22Rv1 (cell line): ENCODE data around the gene COL5A2.

Experiments
- H3K27ac ChIP-seq: fragments of 450-650 bp; 2 replicates; pipeline ENCODE4 v1.5.1; 2017
- ZFX ChIP-seq: fragments of 450-650 bp; IDR thresholded peaks from 2 replicates; pipeline ENCODE4 v1.6.1; 2017; ENCODE audit warnings: antibody characterized with exemption, borderline replicate concordance
- TF ChIP-seq, protein P1 (sequence below): fragments of 450-650 bp; IDR thresholded peaks from 2 replicates; pipeline ENCODE4 v1.5.1; 2017; ENCODE audit warnings: mild to moderate bottlenecking

The COL5A2 gene

DNA sequence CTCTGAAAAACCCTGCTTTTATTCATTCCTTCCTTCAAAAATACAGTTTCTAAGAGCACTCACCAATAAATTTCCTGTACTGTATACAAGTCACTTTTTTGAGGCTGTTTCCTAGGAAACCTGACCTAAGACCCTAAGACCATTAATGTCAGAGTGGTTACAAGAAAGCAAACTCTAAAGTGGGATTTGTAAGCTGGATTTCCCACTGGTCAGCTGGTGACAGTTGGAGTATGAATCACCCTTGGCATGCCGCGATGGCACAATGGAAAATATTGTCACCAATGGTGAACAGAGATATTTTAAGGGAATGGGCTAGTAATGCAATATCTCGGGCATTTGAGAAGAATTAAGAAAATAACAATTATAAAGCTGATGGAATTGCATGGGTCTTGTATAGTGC is 103.4 kb downstream of the COL5A2 start:
- H3K27ac ChIP-seq = no peak overlapping the region
- TF ChIP-seq, protein P1, sequence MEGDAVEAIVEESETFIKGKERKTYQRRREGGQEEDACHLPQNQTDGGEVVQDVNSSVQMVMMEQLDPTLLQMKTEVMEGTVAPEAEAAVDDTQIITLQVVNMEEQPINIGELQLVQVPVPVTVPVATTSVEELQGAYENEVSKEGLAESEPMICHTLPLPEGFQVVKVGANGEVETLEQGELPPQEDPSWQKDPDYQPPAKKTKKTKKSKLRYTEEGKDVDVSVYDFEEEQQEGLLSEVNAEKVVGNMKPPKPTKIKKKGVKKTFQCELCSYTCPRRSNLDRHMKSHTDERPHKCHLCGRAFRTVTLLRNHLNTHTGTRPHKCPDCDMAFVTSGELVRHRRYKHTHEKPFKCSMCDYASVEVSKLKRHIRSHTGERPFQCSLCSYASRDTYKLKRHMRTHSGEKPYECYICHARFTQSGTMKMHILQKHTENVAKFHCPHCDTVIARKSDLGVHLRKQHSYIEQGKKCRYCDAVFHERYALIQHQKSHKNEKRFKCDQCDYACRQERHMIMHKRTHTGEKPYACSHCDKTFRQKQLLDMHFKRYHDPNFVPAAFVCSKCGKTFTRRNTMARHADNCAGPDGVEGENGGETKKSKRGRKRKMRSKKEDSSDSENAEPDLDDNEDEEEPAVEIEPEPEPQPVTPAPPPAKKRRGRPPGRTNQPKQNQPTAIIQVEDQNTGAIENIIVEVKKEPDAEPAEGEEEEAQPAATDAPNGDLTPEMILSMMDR = no peak
- TF ChIP-seq ZFX = no peak

DNA sequence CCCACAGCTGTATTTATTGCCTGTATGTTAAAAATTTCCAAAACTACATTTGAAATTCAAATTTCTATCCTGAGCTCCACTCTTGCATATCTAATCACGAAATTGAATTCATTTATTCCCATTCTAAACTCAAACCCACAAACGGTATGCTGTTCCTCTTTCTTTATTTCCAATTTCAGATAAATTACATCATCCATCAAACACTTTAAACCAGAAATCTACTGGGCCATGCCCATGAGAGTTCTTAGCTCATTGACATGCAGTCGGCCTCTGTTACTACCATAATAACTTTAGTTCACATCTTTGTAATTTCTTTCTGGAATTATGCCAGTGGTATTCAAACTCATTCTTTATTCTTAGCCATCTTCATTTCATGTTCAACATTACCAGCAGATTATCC is 105.1 kb downstream of the COL5A2 start:
- TF ChIP-seq, protein P1 = no peak
- TF ChIP-seq ZFX = no peak
- no peak overlapping the region for H3K27ac ChIP-seq

DNA sequence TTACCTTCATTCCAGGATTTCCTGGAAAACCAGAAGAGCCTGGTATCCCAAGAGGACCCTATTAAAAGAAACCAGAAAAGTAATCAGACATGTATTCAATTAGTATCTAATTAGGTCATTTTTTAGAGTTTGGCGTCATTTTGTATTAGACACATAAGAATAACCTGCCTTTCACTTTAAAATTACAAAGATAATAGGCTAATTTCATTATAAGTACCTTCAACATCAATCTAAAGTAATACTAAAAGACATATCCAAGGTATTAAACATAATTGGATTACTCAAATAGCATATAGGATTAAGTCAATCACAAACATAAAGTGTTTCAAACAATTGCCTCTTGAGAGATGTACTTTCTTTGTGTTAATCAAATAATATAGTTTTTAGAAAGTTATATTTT is 107.5 kb downstream of the COL5A2 start:
- no peak overlapping the region for H3K27ac ChIP-seq
- TF ChIP-seq, protein P1 = no peak

DNA sequence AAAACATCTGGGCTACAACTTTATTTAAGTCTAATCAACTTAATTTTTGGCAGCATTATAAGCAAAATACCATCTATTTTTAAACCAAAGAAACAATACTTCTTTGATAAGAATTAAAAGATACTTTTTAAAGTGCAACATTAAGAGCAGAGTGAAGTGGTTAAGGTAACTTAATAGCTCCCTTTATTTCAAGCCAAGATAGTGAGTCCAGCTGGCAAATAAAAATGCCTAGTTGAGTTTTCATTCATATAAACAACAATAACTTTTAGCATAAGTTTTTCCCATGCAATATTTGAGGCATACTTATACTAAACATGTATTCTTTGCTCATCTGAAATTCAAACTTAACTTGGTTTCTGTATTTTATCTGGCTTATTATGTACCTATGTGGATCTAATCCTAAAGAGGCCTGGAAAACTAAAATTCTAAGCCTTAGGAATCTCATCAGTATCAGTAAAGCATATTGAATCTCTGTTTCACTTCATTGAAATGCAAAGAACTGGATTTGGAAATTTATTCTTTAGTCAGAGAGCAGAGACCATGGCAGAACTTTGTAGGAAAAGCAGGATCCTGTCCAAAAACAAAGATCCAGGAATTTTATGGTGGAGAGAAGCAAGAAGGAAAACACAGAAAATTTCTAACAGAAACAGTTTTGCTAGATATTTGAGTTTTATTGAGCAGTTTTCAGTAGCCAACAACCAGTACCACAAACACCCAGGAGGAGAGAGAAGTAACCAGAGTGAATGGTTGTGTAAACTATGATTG is 109.5 kb downstream of the COL5A2 start:
- TF ChIP-seq, protein P1 = no peak
- TF ChIP-seq ZFX = no peak

DNA sequence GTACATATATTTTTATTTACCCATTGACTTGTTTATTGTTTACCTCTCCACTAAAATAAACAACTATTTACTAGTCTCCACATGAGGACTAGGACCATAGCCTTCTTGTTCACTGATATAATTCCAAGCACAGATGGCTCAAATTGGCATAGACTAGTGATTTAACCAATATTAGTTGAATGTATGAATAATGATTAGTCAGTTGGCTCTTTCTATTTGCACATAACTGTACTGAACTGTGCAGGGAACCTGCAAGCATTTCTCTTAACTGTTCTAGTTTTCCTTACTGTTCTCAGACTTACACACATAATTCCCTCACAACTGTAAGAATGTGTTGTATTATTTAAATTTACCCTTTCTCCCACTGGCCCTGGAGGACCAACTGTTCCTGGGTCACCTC is 113.5 kb downstream of the COL5A2 start:
- H3K27ac ChIP-seq = 0 out of 2 replicates have a peak overlapping the region, but pooled peaks have one; percentile 5
- TF ChIP-seq ZFX = no peak
- TF ChIP-seq, protein P1 = no peak

More for the DNA sequence above, 109.5 kb downstream of the COL5A2 start:
- no peak overlapping the region for H3K27ac ChIP-seq

DNA sequence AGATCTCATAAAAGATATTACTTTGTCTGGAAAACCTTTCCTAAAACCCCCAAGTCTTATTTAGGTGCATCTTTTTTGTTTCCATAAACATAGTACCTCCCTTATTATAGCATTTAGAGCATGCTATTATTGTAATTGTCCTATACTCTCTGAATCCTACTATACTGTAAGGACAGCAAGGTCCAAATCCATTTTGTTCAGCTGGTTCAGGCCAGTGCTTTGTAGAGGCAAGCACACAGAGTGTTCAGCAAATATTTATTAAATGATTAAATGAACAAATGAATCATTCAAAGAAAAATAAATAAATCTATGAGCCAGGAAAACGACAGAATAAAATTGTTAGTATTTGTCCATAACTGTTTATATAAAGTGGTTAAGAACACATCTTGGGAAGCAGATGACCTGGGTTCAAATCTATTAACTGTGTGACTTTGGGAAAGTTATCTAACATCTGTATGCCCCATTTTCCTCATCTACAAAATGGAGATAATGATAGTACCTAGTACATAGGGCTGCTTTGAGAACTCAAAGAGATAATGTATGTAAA is 119.4 kb downstream of the COL5A2 start:
- peak overlapping the region; percentile 80 for H3K27ac ChIP-seq
- TF ChIP-seq ZFX = no peak
- TF ChIP-seq, protein P1 = no peak

DNA sequence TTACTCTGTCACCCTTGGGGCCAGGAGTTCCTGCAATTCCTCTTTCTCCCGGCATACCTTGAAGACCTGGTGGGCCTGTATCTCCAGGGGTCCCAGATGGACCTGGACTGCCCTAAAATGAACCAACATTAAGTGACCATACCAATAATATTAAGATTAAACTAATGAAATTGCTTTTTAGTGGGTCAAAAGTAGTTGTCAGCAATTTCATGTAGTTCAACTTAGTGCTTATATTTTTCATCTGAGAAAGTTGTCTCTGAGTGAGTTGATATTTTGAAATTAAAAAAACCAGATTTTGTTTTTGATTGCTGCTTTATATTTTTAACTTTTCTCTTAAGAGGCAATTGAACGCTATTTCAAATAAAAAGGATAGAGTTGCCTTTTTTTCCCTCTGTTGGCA is 122.2 kb downstream of the COL5A2 start:
- no peak overlapping the region for H3K27ac ChIP-seq

More for the DNA sequence above, 122.2 kb downstream of the COL5A2 start:
- TF ChIP-seq, protein P1 = no peak
- TF ChIP-seq ZFX = no peak
